ENCODE measurements around the gene HDLBP. TPM values are rescaled to one million over a fixed set of nuclear protein-coding genes. Genes with fewer than 3 reads are reported as not detected.

HDLBP gene
- total and polyA plus RNA-seq, 12 donors = 206 to 419 (median 353) TPM

DNA sequence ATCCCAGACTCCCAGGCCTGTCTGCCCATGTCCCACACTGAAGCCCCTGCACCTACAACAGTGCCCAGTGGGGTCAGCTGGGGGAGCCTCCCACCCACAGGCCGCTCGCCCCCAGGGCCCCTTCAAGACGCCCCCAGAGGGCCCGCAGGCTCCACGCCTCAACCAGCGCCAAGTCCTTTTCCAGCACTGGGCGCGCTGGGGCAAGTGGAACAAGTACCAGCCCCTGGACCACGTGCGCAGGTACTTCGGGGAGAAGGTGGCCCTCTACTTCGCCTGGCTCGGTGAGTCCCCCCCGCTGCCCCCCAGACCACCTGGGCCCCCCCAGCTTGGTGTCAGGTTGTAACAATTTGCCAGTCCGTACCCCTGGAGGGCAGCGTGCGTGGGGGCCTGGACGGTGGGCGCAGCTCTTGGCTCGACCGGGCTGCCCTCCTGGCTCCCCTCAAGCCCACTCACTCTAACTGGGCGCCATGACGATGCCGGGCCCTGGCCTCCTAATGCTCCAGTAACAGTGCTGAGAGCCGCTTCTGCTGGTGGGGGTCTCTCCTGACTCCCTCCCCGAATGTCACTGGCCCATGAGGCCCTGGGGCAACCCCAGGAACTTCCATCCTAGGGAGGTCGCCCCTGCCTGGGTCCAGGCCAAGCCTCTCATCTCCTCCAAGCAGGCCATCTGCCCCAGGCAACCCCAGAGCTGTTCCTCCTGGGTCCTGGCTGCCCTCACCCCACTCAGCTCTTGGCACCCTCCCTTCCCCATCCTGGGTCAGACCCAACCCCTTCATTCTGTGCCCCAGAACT is 112.1 kb downstream of the HDLBP start:
- no peaks in the 10 kb centered on the region for H3K9me3 ChIP-seq
- intact Hi-C loops (cut with DNase I) = no loop called here
- 95 to 96% methylated on average over 26 to 27 of the region's 27 CpGs for WGBS, 2 donors

DNA sequence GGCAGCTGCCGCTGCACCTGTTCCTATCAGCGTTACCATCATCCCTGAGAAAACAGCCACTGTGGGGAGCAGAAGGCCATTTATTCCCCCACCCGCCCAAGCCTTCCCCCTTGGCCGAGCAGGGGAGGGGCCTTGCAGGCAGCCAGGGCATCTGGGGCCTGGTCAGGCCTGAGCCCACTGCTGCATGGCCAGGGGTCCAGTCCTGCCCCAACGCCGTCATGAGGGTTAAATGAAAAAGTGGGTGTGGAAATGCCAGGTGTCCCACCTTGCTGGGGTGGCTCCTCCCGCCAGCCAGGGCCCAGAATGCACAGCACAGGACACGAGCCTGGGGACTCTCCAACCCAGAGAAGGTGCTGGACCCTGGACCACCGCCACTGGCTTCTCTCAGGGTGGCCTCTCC is 112.8 kb downstream of the HDLBP start:
- 93 to 94% methylated on average over 9 of the region's 9 CpGs for WGBS, 2 donors
- no peak for ATAC-seq
- DNase-seq = no peak
- Histone ChIP-seq H3K27ac (no peak overlapping the region), H3K4me1 (no peaks in the 10 kb centered on the region), H3K9me3 (no peaks in the 10 kb centered on the region), H3K4me3 (no peak overlapping the region), H3K36me3 (no peaks in the 10 kb centered on the region), H3K27me3 (no peaks in the 10 kb centered on the region)
- intact Hi-C loops (cut with DNase I) = no loop called here
- no peak for TF ChIP-seq CTCF (IDR thresholded peaks at IDR 0.05)

More for the DNA sequence above, 112.1 kb downstream of the HDLBP start:
- Histone ChIP-seq H3K27me3 (no peaks in the 10 kb centered on the region), H3K4me1 (no peaks in the 10 kb centered on the region), H3K36me3 (no peaks in the 10 kb centered on the region), H3K27ac (no peak overlapping the region), H3K4me3 (no peak overlapping the region)
- ATAC-seq (no peak), DNase-seq (no peak)
- TF ChIP-seq CTCF (IDR thresholded peaks at IDR 0.05) = no peak

GRCh38 chr2:241202268-241202585 is 113.2 kb downstream of the HDLBP start:
- peak in 2 of 8 donors; percentile 12 to 19 for ATAC-seq
- Histone ChIP-seq H3K27me3 (no peaks in the 10 kb centered on the region), H3K36me3 (no peaks in the 10 kb centered on the region), H3K4me1 (no peaks in the 10 kb centered on the region), H3K4me3 (no peak overlapping the region), H3K27ac (no peak overlapping the region), H3K9me3 (no peaks in the 10 kb centered on the region)
- TF ChIP-seq CTCF (IDR thresholded peaks at IDR 0.05) = no peak
- 88 to 93% methylated on average over 15 of the region's 15 CpGs for WGBS, 2 donors
- intact Hi-C loops (cut with DNase I) = no loop called here
- DNase-seq = no peak

DNA sequence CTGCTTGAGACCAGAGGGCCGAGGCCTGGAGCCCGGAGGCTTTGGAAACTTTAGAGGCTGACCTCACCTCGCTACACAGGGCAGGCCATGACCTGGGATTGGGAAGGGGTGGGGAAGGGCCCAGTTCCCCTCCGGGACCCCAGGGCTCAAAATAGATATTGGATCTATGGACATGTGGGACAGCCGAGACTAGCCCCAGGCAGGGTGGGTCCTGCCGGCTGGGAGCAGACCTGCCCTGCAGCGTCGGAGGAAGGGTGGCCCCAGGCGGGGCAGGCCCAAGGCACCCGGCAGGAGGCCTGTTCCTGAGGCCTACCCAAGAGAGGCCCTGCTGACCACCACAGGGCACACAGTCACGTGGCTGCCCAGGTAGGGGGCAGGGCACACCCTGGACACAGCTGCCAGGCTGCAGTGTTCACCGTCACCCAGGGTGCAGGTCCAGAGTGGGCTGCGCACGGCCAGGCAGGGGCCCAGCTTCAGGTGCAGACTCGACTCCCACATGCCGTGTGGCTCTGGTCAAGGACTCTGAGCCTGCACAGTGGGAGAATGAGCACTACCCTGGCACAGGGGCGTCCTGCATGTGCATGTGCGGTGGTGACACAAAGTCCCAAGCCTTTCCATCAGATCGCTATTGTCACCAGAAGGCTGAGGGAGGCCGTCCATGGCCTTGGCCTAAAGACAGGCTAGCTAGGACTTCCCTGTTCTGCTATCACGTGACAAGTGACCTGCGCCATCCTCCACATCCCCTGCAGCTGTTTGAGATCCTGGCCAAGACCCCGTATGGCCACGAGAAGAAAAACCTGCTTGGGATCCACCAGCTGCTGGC is 113.8 kb downstream of the HDLBP start:
- no peak for TF ChIP-seq CTCF (IDR thresholded peaks at IDR 0.05)
- no peaks in the 10 kb centered on the region for H3K4me1 ChIP-seq
- H3K4me3 ChIP-seq = no peak overlapping the region
- no peak for ATAC-seq
- no peaks in the 10 kb centered on the region for H3K36me3 ChIP-seq
- no peak for DNase-seq
- 87 to 91% methylated on average over 24 of the region's 24 CpGs for WGBS, 2 donors
- H3K9me3 ChIP-seq = no peaks in the 10 kb centered on the region
- intact Hi-C loops (cut with DNase I) = no loop called here
- H3K27me3 ChIP-seq = no peaks in the 10 kb centered on the region
- H3K27ac ChIP-seq = no peak overlapping the region

Measured in heart right ventricle (tissue), 16 donors.